Germinal center (tissue), 1 donor: ENCODE results near the gene C6orf120.

Experiments
- DNase-seq: peaks from one replicate; pipeline ENCODE4 v3.0.0; 2012; ENCODE audit warnings: mixed read lengths, low spot score

C6orf120 gene

GRCh38 chr6:169701954-169702839 is at the start of gene C6orf120, which contains the start of gene WDR27:
Gene C6orf120 (plus strand): TSS chr6:169702126. CDS start chr6:169702460, 334 bp downstream.
Gene WDR27 (minus strand): TSS chr6:169702029. CDS start chr6:169689005, 13,024 bp downstream.
- DNase-seq, result peak; percentile 93

GRCh38 chr6:169652896-169653295 is 49.0 kb upstream of the C6orf120 start:
- no peak for DNase-seq

- DNase-seq, result no peak
These were observed 48.2 kb upstream of the C6orf120 start for GRCh38 chr6:169653691-169654090.

GRCh38 chr6:169654598-169655391 is 47.1 kb upstream of the C6orf120 start:
- DNase-seq, result peak; percentile 76

- DNase-seq, result no peak
These were observed 45.2 kb upstream of the C6orf120 start for GRCh38 chr6:169656546-169657283.

- DNase-seq, result no peak
These were observed 44.7 kb upstream of the C6orf120 start for GRCh38 chr6:169657284-169657610.

- no peak for DNase-seq
These were observed 41.9 kb upstream of the C6orf120 start for GRCh38 chr6:169659820-169660610.

GRCh38 chr6:169660751-169661390 is 41.1 kb upstream of the C6orf120 start:
- DNase-seq, result no peak

GRCh38 chr6:169661391-169661756 is 40.6 kb upstream of the C6orf120 start:
- DNase-seq, result no peak

GRCh38 chr6:169663468-169663867 is 38.5 kb upstream of the C6orf120 start:
- DNase-seq, result no peak

GRCh38 chr6:169664227-169664626 is 37.7 kb upstream of the C6orf120 start:
- DNase-seq, result no peak

GRCh38 chr6:169665289-169665688 is 36.6 kb upstream of the C6orf120 start:
- DNase-seq, result no peak

GRCh38 chr6:169666441-169666840 is 35.5 kb upstream of the C6orf120 start:
- DNase-seq, result no peak

GRCh38 chr6:169667716-169668115 is 34.2 kb upstream of the C6orf120 start:
- no peak for DNase-seq

GRCh38 chr6:169668203-169668847 is 33.6 kb upstream of the C6orf120 start:
- no peak for DNase-seq

GRCh38 chr6:169669147-169669546 is 32.8 kb upstream of the C6orf120 start:
- no peak for DNase-seq

- DNase-seq, result no peak
These were observed 32.0 kb upstream of the C6orf120 start for GRCh38 chr6:169669889-169670288.

- DNase-seq, result no peak
These were observed 30.4 kb upstream of the C6orf120 start for GRCh38 chr6:169671563-169671962.

- DNase-seq, result no peak
These were observed 26.9 kb upstream of the C6orf120 start for GRCh38 chr6:169675011-169675410.

- no peak for DNase-seq
These were observed 24.8 kb upstream of the C6orf120 start for GRCh38 chr6:169677096-169677495.

GRCh38 chr6:169678342-169678741 is 23.6 kb upstream of the C6orf120 start:
- no peak for DNase-seq
